B cell (primary cell): ENCODE measurements around the gene CD247. TPM values are rescaled to one million over a fixed set of nuclear protein-coding genes. Genes with fewer than 3 reads are reported as not detected.

Experiments used
- ATAC-seq: fragments of 200-7000 bp; cut with Tn5 transposase; one replicate; pipeline ENCODE4 v1.10.0; 2021; ENCODE audit warnings: low read depth, mild to moderate bottlenecking, moderate number of reproducible peaks, moderate library complexity
- CTCF ChIA-PET: fragments of 350-600 bp; sonication (Branson Sonifier 250); formaldehyde crosslinking; loops from one replicate; lab custom pipeline; 2021; ENCODE audit warnings: antibody characterized with exemption, inconsistent platforms; lab: Charles Lee
- POLR2A ChIA-PET: fragments of 350-600 bp; sonication (Branson Sonifier 250); formaldehyde crosslinking; loops from one replicate; lab custom pipeline; 2021; ENCODE audit warnings: antibody characterized with exemption; lab: Charles Lee
- DNase-seq: peaks from one replicate; pipeline ENCODE4 v3.0.0; 2013
- H2AFZ ChIP-seq: 2 replicates; pipeline ENCODE4 v1.6.1; 2012; ENCODE audit warnings: mild to moderate bottlenecking, low read depth, low read length; ENCODE audit not compliant: insufficient read depth, poor library complexity, severe bottlenecking
- H3K27ac ChIP-seq, 2 donors: 1 replicate in 1 of 2; 2 replicates in 1 of 2; pipeline ENCODE4 v1.5.1; 2012 to 2013; ENCODE audit warnings: low read length in 2 of 2, mild to moderate bottlenecking in 2 of 2, moderate library complexity in 1 of 2
- H3K27me3 ChIP-seq, 4 experiments: fragments of 200-600 bp in 1 of 4; sonication (generic) in 1 of 4; replicated peaks in 1 of 4; 1 replicate in 2 of 4; 2 replicates in 2 of 4; pipeline versions ENCODE4 v1.6.1 to v1.7.0; 2013 to 2016; ENCODE audit warnings: low read length in 3 of 4, mild to moderate bottlenecking in 2 of 4, mixed read lengths in 1 of 4, moderate library complexity in 1 of 4; ENCODE audit not compliant: insufficient read depth in 4 of 4, control insufficient read depth in 3 of 4; ENCODE audit errors: control extremely low read depth in 1 of 4
- H3K36me3 ChIP-seq, 2 experiments: replicated peaks in 1 of 2; 1 replicate in 1 of 2; 2 replicates in 1 of 2; pipeline versions ENCODE4 v1.6.1 to v1.7.1; 2013; ENCODE audit warnings: low read length in 1 of 2; ENCODE audit not compliant: insufficient read depth in 2 of 2, control insufficient read depth in 1 of 2; ENCODE audit errors: control extremely low read depth in 1 of 2, extremely low read depth in 1 of 2
- H3K4me1 ChIP-seq, 2 donors: fragments of 200-600 bp in 1 of 2; sonication (generic) in 1 of 2; 1 replicate in 1 of 2; 2 replicates in 1 of 2; pipeline versions ENCODE4 v1.5.1 to v1.6.1; 2013 to 2017; ENCODE audit warnings: low read length in 2 of 2; ENCODE audit not compliant: control insufficient read depth in 2 of 2, insufficient read depth in 2 of 2
- H3K4me2 ChIP-seq: replicated peaks from 2 replicates; pipeline ENCODE3; 2012; ENCODE audit warnings: mild to moderate bottlenecking, low read depth, low read length; ENCODE audit not compliant: poor library complexity, severe bottlenecking
- H3K4me3 ChIP-seq, 5 experiments: fragments of 200-600 bp in 1 of 5; sonication (generic) in 1 of 5; 1 replicate in 3 of 5; 2 replicates in 2 of 5; pipeline versions ENCODE4 v1.5.1 to v1.7.0; 2011 to 2016; ENCODE audit warnings: low read length in 4 of 5, mild to moderate bottlenecking in 4 of 5, low read depth in 2 of 5, control low read depth in 1 of 5, moderate library complexity in 1 of 5; ENCODE audit not compliant: insufficient read depth in 1 of 5; ENCODE audit errors: control extremely low read depth in 1 of 5, extremely low read depth in 1 of 5
- H3K79me2 ChIP-seq: fragments of 200-600 bp; sonication (generic); one replicate; pipeline ENCODE4 v1.6.0; 2016; ENCODE audit warnings: low read length; ENCODE audit not compliant: control insufficient read depth, insufficient read depth
- H3K9ac ChIP-seq: fragments of 200-600 bp; sonication (generic); 2 replicates; pipeline ENCODE4 v1.6.1; 2017; ENCODE audit warnings: mild to moderate bottlenecking, low read length, moderate library complexity
- H3K9me3 ChIP-seq, 3 donors: one replicate each; pipeline versions ENCODE4 v1.6.1 to v1.7.1; 2013; ENCODE audit warnings: low read length in 2 of 3; ENCODE audit not compliant: control insufficient read depth in 2 of 3, insufficient read depth in 1 of 3; ENCODE audit errors: control extremely low read depth in 1 of 3
- H4K20me1 ChIP-seq: 2 replicates; pipeline ENCODE4 v1.6.0; 2012; ENCODE audit warnings: mild to moderate bottlenecking, low read length; ENCODE audit not compliant: insufficient read depth, control insufficient read depth, poor library complexity, severe bottlenecking
- H3K27ac Mint-ChIP-seq: one replicate; pipeline ENCODE4 v1.8.0; 2021; ENCODE audit warnings: mixed read lengths
- H3K27me3 Mint-ChIP-seq: one replicate; pipeline ENCODE4 v1.8.0; 2021; ENCODE audit warnings: mixed read lengths
- H3K4me1 Mint-ChIP-seq: one replicate; pipeline ENCODE4 v1.8.0; 2021; ENCODE audit warnings: mixed read lengths
- H3K4me3 Mint-ChIP-seq: one replicate; pipeline ENCODE4 v1.8.0; 2021; ENCODE audit warnings: mixed read lengths
- H3K9me3 Mint-ChIP-seq: one replicate; pipeline ENCODE4 v1.8.0; 2022; ENCODE audit warnings: mixed read lengths; ENCODE audit not compliant: insufficient read depth
- CTCF ChIP-seq: fragments of 200-600 bp; IDR thresholded peaks from one replicate; pipeline ENCODE4 v1.8.0; 2022; ENCODE audit warnings: antibody characterized with exemption, mild to moderate bottlenecking
- EZH2 ChIP-seq: IDR thresholded peaks from 2 replicates; pipeline ENCODE4 v1.6.1; 2012; ENCODE audit warnings: borderline replicate concordance, low read depth, mild to moderate bottlenecking, moderate library complexity, low read length; ENCODE audit not compliant: insufficient read depth, poor library complexity, severe bottlenecking
- WGBS: methylation state at CpG from one replicate; pipeline ENCODE4 v1.1.5; 2013; ENCODE audit warnings: missing lambda C conversion rate; ENCODE audit not compliant: insufficient coverage; 5-methylcytosine and 5-hydroxymethylcytosine counted together
- intact Hi-C: fragments of 100-400 bp; cut with micrococcal nuclease; formaldehyde crosslinking; loops from one replicate; pipeline ENCODE4 v1.10.0; 2022
- polyA plus RNA-seq: library from polyadenylated mRNA; depleted of rRNA; stranded (reverse); fragments of >200 nt; gene quantifications from 2 replicates; pipeline ENCODE4 v1.2.3, GENCODE V29; 2012
- total RNA-seq, 2 donors: library from RNA; stranded (reverse); fragments of 120-200 nt in 1 of 2; gene quantifications; 1 replicate in 1 of 2; 2 replicates in 1 of 2; pipeline versions ENCODE4 v1.2.3 to v1.2.4, GENCODE V29; 2013 to 2022

Gene CD247
- total and polyA plus RNA-seq, 2 donors (not counting 1 experiment from before 2014, with no cell fraction given), result 2.5 to 10.8 TPM

- POLR2A ChIA-PET, result no interaction called here
- no peak overlapping the region for H2AFZ ChIP-seq
- 50% methylated on average over 2 of the region's 4 CpGs for WGBS
- ATAC-seq (no peak), DNase-seq (no peak)
- CTCF ChIA-PET, result no interaction called here
- no peaks in the 10 kb centered on the region for H3K79me2 ChIP-seq
- Mint-ChIP-seq H3K4me1 (no peaks in the 10 kb centered on the region), H3K27ac (no peak overlapping the region), H3K27me3 (peaks cover 27% of the 10 kb centered on the region), H3K4me3 (no peak overlapping the region), H3K9me3 (no peaks in the 10 kb centered on the region)
- no peak for TF ChIP-seq EZH2
- no peak for TF ChIP-seq CTCF
- peaks cover 0 to 24% (median 3%) of the 10 kb centered on the region in 4 experiments for H3K27me3 ChIP-seq
- no peaks in the 10 kb centered on the region for H3K4me1 ChIP-seq
- no peak overlapping the region for H3K27ac ChIP-seq
- H3K36me3 ChIP-seq, result no peaks in the 10 kb centered on the region
- intact Hi-C loops, result no loop called here
- no peaks in the 10 kb centered on the region for H4K20me1 ChIP-seq
- no peak overlapping the region for H3K4me3 ChIP-seq
- no peak overlapping the region for H3K9ac ChIP-seq
- no peak overlapping the region for H3K4me2 ChIP-seq
- H3K9me3 ChIP-seq, result peaks cover 0 to 4% (median 0%) of the 10 kb centered on the region in 3 donors
Observed at GRCh38 chr1:167482184-167482583, 36.1 kb downstream of the CD247 start.

GRCh38 chr1:167479331-167479979 lies 38.9 kb downstream of the CD247 start:
- no peak overlapping the region for H3K27ac ChIP-seq
- no peak overlapping the region for H3K4me3 Mint-ChIP-seq
- H3K4me3 ChIP-seq, result no peak overlapping the region
- peaks cover 0 to 15% (median 0%) of the 10 kb centered on the region in 4 experiments for H3K27me3 ChIP-seq
- CTCF ChIA-PET, result no interaction called here
- DNase-seq (no peak), ATAC-seq (no peak)
- POLR2A ChIA-PET, result no interaction called here
- intact Hi-C loops, result no loop called here
- no peak overlapping the region for H2AFZ ChIP-seq
- peaks cover 20% of the 10 kb centered on the region for H3K27me3 Mint-ChIP-seq
- no peaks in the 10 kb centered on the region for H3K36me3 ChIP-seq
- no peaks in the 10 kb centered on the region for H3K9me3 Mint-ChIP-seq
- no peaks in the 10 kb centered on the region for H3K79me2 ChIP-seq
- no peaks in the 10 kb centered on the region for H3K4me1 ChIP-seq
- H3K4me2 ChIP-seq, result no peak overlapping the region
- no peaks in the 10 kb centered on the region for H3K4me1 Mint-ChIP-seq
- no peaks in the 10 kb centered on the region for H3K9me3 ChIP-seq
- TF ChIP-seq EZH2 (no peak), CTCF (no peak)
- no peak overlapping the region for H3K27ac Mint-ChIP-seq
- WGBS, result 89% methylated on average over 10 of the region's 10 CpGs
- no peaks in the 10 kb centered on the region for H4K20me1 ChIP-seq
- H3K9ac ChIP-seq, result no peak overlapping the region
